Activated gamma-delta T cell (primary cell): ENCODE data around the gene TAF1B.

Experiments
- DNase-seq: peaks from one replicate; lab custom pipeline; 2025; lab: John Stamatoyannopoulos, UW

Gene TAF1B

DNA sequence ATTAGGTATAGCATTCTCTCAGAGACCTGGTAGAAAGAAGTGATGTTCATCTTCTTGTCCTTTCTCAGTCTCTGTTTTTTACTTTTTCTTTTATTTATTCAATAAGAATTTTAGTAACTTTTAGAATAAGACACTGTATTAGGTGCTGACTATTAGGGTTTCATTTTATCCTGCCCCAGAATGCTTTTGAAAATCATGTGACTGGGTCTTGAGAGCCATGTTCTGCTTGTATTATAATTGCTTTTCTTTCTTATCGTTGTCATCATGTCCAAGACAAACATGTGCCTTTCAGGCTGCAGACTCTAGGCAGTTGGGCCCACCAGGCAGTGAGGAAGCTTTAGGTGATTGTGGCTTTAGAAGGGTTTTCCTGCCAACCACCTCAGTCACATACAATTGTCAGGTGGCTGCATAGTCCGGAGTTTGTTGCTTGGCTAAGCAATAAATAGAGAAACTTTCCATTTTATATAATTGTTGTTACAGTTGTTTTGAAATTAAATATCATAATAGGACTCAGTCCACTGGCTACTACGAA is 123.3 kb downstream of the TAF1B start:
- DNase-seq = no peak

DNA sequence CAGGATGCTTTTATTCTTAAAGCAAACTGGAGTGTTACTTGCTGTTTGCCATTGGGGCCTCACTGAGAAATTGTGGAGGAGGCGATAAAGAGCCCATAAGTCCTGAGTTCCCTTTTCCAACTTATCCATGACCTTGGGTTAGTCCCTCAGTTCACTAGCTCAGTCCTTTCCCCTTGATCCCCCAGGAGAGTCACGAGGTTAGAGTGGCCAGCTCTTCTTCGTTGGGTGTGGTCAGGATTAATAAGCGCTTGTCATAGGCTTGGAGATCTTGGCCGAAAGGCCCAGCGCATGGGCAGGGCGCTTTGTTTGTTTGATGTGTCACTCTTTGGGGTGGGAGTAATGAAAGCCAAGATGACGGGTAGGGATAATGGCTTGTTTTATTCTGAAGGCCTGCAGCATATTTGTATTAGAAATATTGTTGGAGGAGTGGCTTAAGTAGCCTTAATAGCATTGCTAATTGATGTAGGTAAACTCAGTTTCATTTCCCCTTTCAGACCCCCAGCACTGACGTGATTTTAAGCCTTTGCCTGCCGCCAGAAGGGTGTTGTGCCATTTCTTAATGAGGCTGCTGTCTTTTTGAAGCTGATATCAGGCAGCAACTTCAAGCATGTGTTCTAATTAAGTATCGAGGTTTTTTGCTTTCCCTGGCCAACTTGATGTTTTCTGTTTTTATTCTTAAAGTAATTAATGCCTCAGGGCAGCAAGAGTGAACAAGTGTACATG is 123.9 kb downstream of the TAF1B start:
- no peak for DNase-seq

DNA sequence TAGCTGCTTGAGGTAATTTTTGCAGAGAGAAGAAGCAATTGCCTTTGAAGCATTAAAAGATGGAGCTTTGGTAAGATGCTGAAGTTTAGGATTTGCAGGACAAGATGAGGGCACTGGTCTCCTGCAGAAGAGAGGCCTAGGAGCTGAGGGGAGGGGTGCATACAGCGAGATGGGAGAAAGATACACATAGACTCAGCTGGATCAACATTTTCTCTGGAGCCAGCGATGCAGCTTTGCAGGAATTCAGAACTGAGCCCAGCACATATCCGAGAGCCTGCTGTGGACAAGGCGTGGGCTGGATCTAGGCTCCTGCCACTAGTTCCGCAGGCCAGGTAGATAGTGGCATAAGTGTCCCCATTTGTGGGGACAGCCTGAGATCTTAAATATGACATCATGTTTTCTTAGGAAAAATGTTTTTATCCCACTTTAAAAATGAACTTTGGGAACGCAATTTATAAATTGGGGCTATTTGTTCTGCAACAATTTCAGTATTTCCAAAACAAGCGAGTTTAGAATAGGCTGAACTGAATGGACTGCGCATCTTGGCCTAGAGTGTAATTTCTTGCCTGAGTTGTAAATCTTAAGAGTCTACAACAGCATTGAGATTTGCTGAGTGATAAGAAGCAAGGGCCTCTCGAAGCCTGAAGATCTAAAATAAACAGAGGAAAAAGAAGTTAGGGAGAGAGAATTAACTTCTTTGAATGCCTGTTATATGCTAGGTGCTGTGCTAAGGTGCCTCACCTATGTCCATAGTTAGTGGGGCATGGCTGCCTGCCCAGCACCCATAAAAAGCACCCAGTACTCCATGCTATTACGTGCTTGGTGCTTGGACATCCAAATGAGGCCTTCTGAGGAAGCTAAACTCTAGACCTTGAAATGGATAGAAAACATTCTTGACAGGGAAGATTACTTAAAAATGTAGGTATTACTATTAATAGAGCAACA is 125.6 kb downstream of the TAF1B start:
- no peak for DNase-seq

DNA sequence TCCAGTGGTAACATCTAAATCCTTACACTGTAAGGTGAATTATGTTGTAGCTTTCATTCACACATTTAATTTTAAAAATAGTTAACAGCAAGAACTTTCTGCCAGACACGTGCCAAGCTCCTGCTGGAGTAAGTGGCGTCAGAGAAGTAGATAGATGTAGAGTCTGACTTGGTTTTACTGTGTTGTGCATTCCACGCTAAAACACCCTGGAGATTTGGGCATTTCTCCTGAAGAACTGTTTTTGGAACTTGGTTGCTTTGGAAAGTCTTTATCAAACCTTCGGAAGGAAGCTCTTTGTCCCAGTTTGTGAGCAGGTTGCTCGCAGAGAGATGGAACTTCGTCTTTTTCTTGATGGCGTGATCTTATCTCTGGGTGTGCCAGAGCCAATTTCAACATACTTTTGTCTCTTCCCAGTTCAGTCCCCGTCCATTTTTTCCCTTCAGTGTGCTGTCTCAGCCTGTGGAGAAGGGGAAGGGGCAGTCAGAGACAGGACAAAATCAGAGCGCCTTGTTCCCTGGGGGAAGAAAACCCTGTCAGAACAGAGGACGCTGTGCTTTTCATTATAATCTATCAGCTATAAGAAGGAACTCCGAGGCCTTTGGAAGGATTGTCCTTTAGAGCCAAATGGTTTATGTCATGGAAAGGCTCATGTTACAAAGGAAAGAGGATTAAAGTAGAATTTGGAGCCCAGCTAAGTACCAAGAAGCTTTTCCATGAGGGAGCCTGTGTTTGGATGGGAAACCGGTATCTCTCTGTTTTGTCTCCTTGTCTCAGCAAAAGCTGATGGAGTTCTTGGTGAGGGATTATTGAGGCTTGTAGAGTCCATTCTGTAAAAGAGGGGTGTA is 127.1 kb downstream of the TAF1B start:
- DNase-seq = no peak

DNA sequence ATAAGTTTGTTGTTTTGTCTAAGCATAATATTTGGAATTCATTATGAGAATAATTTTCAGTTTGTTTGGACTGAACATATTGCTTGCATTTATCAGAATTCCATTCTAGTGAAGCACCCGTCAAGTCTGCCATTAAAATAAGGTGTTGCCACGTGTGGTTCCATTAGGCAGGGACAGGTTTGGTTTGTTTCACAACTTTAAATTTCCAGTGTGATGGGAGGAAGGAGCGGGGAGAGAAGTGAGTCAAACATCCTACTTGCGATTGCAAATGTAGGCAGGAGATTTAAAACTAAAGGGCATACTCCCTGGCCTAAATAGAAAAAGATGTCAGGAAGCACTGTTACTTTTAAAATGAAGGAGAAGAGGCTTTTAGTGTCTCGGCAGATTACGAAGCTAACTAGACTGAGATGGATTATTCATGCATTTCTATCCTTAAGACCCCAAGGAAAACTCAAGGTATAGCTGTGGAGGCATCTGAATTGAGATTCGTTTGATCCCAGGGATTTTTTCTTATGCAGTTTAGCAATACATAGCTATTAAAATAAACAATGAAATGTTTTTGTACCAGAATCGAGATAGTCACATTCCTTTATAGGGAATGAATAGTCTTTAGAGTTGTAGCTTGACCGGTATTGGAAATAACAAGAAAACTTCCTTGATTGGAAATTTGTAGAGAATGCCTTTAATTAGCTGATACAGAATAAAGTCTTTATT is 128.0 kb downstream of the TAF1B start:
- DNase-seq = no peak

DNA sequence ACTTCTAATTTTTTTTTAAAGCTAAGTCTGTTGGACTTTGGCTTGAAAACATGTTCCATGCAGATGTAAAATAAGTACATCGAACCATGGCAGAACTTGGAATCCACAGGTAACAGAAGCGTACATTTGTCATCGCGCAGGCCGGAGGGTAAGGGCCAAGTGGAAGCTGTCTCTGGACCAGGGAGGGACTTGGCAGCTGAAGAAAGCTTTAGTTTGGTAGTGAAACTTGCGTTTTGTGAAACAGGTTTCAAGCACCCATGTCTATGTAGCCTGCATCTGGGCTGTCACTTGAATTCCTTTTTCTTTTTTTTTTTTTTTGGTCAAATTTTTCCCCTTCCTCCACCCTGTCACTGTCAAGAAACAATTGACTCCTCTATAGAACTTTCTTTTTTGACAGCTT is 128.6 kb downstream of the TAF1B start:
- DNase-seq = no peak

DNA sequence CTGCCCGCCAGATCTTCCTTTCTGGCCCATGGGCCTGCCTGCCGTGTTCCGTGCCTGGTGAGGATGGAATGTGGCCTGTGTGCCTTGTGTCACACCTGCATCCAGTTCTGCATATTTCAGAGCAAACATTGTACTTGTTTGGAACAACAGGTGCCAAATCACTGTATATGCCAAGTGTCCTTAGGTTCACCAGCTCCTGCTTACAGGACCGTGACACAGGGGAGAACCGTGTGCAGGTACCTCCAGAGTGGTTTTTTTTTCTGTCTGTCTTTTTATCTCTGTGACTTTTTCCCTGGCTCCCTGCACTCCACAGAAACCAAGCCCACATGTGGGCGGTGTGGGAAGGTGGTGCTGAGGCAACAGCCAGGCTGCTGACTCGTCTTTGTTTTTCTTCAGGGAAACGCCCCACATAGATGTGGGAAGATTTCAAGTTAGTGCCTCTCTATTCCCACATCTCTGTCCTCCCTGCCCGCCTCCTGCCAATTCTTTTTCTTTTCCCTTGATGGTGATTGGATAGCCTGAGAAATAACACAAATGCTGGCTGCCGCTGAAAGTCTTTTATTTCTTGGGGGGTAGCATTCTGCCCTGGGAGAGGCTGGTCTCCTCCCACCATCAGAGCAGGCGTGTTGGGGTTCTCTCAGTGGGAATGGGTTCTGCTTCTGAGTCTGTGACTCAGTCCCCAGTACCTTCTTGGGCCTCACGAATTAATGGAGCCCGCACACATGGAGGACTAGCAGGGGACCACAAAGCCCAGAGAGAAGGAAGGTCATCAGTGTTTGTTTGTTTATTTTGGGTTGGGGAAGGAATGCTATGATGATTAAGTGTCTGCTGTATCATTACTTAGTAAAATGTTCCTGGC is 129.6 kb downstream of the TAF1B start:
- DNase-seq = no peak

DNA sequence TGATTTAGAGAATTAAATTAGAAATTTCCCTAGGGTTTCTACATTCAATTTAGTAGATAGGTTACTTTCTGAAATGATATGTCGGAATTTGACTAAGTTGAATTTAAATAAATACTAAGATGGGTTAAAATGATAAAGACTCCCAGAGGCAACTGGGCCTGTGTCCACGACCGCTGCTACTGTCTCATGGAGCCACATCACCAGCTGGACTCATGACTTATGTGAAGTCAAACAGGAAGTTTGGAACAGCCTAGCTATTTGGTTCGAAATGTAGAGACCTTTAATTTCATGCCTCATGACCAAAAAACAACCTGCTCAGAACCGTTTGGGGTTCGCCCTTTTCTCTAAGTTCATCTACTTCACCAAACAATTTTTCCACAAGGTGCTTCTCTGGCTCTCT is 130.4 kb downstream of the TAF1B start:
- no peak for DNase-seq

DNA sequence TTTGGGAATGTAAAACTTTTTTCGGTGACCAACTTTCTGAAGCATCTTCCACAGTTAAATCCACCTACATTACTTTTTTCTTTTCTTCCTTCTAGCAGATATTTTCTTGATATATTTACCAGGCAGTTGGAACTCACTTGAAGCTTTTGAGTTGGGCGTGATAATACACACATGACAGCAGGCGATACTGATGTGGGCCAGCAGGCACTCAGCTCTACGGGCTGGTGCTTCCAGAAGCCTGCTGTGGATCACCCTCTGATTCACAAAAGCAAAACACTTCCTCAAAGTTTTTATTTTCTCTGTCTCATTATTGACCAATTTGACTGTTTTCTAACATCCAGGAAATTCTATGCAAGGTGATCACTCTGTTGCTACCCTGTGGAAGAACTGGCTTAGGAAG is 131.1 kb downstream of the TAF1B start:
- DNase-seq = no peak

DNA sequence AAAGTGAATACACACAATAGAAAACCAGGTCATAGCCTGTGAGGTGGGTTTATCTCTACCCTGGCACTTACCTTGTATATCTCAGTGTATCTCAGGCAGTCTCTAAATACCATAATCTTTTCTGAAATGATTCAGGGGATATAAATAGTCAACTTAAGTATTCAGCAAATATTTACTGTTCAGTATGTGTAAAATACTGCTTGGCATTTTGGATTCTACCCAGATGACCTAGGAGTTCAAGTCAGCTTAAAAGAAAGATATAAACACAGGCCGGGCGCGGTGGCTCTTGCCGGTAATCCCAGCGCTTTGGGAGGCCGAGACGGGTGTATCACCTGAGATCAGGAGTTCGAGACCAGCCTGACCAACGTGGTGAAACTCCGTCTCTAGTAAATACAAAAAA is 132.1 kb downstream of the TAF1B start:
- DNase-seq = no peak

DNA sequence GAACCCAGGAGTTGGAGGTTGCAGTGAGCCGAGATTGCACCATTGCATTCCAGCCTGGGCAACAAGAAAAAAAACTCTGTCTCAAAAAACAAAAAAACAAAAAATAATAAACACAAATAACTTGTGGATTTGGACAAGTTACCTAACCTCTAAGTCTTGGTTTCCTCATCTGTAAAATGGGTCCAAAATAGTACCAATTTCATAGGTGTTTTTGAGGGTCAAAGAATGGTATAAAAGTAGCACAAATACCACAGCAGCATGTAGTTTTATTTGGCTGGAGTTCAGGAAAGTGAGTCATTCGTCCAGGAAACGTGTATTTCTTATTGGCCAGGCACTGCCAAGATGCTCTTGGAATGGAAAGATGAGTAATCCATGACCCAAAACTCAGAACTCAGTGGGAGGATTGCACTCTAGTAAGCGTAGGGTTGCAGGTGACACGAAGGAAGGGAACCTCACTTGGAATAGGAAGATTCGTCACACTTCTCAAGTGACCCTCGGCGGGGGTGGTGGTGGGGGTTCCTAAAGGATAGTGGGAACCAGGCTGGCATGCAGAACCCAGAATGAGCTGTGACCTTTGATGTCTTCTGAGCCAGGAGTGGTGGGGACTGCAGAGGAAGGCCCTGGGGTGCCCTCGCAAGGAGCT is 132.7 kb downstream of the TAF1B start:
- DNase-seq = no peak

DNA sequence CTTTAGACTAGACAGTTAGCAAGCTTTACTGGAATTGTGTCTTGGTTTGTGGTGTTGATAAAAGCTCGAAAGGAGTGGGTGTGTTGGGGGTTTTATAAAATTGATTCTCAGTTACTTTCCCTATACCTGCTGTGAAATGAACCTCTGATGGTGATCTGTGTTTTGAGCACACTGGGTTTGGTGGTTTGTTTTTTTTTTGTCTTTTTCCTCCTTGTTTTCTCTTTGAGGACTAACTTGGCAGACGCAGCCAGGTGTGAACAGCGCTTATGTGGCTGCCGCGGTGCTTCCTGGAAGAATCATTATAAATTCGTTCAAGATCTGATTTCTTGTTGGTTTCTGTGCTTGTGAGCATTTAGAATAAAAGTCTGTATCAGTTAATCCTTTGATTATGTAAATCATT is 136.7 kb downstream of the TAF1B start:
- DNase-seq = no peak

DNA sequence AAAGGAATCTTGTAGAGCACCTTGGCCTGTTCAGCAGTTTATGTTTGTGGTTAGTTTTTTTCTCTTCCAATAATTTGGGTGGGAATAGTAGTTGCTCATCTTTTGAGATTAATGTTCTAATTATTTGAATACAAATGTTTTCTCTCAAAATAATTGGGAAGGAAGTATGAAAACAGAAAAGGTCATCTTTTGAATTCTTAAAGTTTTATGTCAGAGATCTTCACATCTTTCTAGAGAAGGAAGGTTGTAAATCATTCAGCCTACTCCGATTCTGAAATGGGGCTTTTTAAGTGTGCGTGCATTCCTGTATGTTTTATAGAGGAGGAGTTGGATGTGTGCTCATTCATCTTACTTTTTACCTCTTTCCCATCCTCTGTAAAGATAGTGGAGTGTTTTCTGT is 137.2 kb downstream of the TAF1B start:
- DNase-seq = no peak

DNA sequence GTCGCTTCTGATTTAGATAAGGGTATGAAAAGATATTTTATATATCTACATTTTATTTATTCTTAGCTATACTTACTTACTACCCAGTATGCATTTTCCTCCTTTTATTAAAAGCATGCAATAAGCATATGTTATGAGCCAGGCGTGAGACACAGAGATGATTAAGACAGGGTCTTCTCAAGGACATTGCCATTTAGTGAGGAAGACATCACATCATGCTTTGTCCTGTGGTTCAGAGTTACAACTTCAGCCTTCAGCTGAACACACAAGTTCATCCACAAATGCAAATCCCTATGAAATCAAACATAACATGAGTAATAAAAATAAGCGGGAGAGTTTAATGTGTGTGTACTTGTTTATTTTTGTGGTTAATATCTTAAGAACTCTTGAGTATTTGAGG is 138.4 kb downstream of the TAF1B start:
- no peak for DNase-seq

DNA sequence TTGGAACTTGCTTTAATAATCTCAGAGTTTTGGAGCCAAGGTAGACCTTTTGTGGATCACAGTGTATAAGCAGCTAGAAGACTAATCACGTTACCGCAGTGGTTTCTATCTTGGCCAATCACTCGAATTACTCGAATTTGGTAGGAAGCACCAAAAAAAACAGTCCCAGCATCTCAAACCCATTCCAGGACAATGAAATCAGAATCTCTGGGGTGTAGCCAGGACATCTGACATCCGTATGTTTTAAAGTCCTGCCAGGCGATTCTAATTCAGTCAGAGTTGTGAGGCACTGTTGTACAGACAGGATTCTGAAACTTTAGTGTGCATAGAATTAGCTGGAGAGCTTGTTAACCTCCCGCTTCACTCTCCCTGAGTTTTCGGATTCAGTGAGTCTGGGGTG is 139.0 kb downstream of the TAF1B start:
- no peak for DNase-seq

DNA sequence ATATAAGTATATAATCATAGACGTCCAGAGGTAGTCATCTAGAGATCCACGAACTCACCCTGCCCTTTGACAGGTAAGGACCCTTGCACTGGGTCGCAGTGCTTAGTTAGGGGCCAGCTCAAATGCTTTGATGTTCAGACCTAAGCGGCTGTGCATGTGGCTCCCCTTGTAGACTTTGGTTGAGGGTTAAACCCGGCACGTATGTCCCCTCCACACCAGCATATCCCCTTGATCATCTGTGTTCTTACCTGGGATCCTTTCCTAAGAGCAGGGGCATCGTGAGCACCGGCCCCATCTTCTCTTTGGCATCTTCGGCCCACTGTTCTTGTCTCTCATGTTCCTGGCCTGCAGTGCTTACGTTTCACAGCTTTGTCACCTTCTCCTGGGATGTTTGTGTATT is 139.6 kb downstream of the TAF1B start:
- no peak for DNase-seq

DNA sequence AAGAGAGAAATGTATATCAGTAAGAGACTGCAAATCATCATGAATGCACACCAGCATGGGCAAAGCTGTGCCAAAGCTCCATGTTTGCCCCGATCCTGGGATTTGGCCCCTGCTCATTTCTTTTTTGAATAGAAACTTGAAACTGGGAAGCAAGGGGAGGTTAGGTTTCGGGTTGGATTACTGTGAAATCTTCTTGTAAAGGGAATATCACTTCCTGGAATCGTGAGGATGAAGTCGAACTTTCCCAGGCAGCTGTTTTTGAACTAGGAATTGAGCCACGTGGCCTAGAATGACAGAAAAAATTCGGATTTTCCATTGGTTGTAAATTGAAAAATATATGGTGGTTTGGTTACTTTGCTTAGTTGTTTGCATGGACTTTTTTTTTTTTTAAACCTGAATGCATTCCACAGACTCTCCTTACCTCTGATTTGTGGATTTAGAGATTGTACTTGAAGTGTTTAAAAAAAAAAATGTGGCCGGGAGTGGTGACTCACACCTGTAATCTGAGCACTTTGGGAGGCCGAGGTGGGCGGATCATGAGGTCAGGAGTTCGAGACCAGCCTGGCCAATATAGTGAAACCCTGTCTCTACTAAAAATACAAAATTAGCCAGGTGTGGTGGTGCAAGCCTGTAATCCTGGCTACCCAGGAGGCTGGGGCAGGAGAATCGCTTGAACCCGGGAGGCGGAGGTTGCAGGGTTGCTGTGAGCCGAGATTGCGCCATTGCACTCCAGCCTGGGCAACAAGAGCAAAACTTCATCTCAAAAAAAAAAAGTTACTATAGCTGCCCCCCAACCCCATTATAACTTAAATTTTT is 140.3 kb downstream of the TAF1B start:
- DNase-seq = no peak
